K562 (cell line): ENCODE measurements around the gene WIPF3. TPM values are rescaled to one million over a fixed set of nuclear protein-coding genes. Genes with fewer than 3 reads are reported as not detected.

Experiments used
- ATF6 ChIP-seq: sonication (generic); formaldehyde crosslinking; IDR thresholded peaks from 2 replicates; pipeline ENCODE4 v1.4.0; 2020; ENCODE audit warnings: mild to moderate bottlenecking, missing genetic modification reagents
- CEBPB ChIP-seq: fragments of 450-650 bp; IDR thresholded peaks from 2 replicates; pipeline ENCODE4 v1.6.1; 2016; ENCODE audit warnings: missing genetic modification characterization, missing compliant biosample characterization
- CTCF ChIP-seq, 3 experiments: IDR thresholded peaks in 2 of 3; conservative IDR thresholded peaks in 1 of 3; 2 replicates each; pipeline ENCODE4 v1.5.1; 2011 to 2012; ENCODE audit warnings: low read length in 3 of 3, mild to moderate bottlenecking in 3 of 3, control low read depth in 2 of 3, improper control_type of control experiment in 1 of 3, inconsistent platforms in 1 of 3, low read depth in 1 of 3, mixed read lengths in 1 of 3, moderate library complexity in 1 of 3; ENCODE audit not compliant: insufficient read depth in 2 of 3
- ETV1 ChIP-seq: fragments of 450-650 bp; conservative IDR thresholded peaks from 2 replicates; pipeline ENCODE4 v1.6.1; 2016; ENCODE audit warnings: missing genetic modification characterization, control low read depth, low read depth, missing compliant biosample characterization
- HEY1 ChIP-seq: fragments of 250-450 bp; sonication (Bioruptor Pico); IDR thresholded peaks from 2 replicates; pipeline ENCODE4 v1.5.0; 2020; ENCODE audit warnings: mild to moderate bottlenecking, moderate library complexity, borderline replicate concordance
- MCM3 ChIP-seq: fragments of 450-650 bp; IDR thresholded peaks from 2 replicates; pipeline ENCODE4 v1.6.1; 2016
- MLX ChIP-seq, 2 experiments: fragments of 450-650 bp in 1 of 2; sonication (generic) in 1 of 2; formaldehyde crosslinking; conservative IDR thresholded peaks; 2 replicates each; pipeline versions ENCODE4 v1.4.0 to v1.8.1; 2020 to 2022; ENCODE audit warnings: mild to moderate bottlenecking in 1 of 2, missing genetic modification reagents in 1 of 2
- RERE ChIP-seq: sonication (generic); formaldehyde crosslinking; IDR thresholded peaks from 2 replicates; pipeline ENCODE4 v1.8.0; 2023; ENCODE audit warnings: missing genetic modification reagents, mild to moderate bottlenecking, borderline replicate concordance
- TAF7 ChIP-seq: fragments of 450-650 bp; IDR thresholded peaks from 2 replicates; pipeline ENCODE4 v1.6.1; 2016; ENCODE audit warnings: missing genetic modification characterization, missing compliant biosample characterization
- USF2 ChIP-seq: sonication (generic); formaldehyde crosslinking; IDR thresholded peaks from 2 replicates; pipeline ENCODE4 v1.5.0; 2020; ENCODE audit warnings: missing genetic modification reagents
- ZEB2 ChIP-seq: fragments of 450-650 bp; IDR thresholded peaks from 2 replicates; pipeline ENCODE4 v1.6.1; 2016
- ZNF764 ChIP-seq: fragments of 250-450 bp; sonication (Bioruptor Pico); IDR thresholded peaks from 2 replicates; pipeline ENCODE4 v1.4.0; 2020; ENCODE audit warnings: low read depth, mild to moderate bottlenecking, moderate library complexity
- polyA plus RNA-seq, 8 experiments: library from polyadenylated mRNA; depleted of rRNA in 4 of 8; stranded (reverse) in 5 of 8; unstranded in 3 of 8; fragments of >200 nt; fragmentation: Nextera tagmentation in 2 of 8; fragmentation: Illumina TruSeq in 1 of 8; extraction: Ambion mirVana in 2 of 8; extraction: Trizol in 1 of 8; gene quantifications; 2 replicates each; pipeline versions ENCODE4 v1.2.1 to v1.2.3, GENCODE V29; 2011 to 2014; ENCODE audit warnings: inconsistent platforms in 1 of 8, missing spikeins in 1 of 8
- total RNA-seq, 7 experiments: library from RNA; depleted of rRNA in 6 of 7; stranded (reverse); fragments of >200 nt in 6 of 7; fragmentation: Illumina TruSeq in 2 of 7; extraction: Trizol in 2 of 7; gene quantifications; 2 replicates each; pipeline versions ENCODE4 v1.2.1 to v1.2.3, GENCODE V29; 2011 to 2021; ENCODE audit warnings: low replicate concordance in 1 of 7

WIPF3 gene
- total and polyA plus RNA-seq, 9 of the 15 experiments (the other 6 are each of a cell fraction or from before 2014, with no cell fraction given): 0.18 to 3.2 (median 1.7) TPM

- TF ChIP-seq ETV1 (0 out of 2 replicates have a peak, but pooled peaks have one; percentile 12), HEY1 (no peak), TAF7 (tag) (no peak), ZNF764 (CRISPR knock-in tag) (no peak), ATF6 (CRISPR knock-in tag) (no peak), MLX (CRISPR knock-in tag; conservative IDR thresholded peaks at IDR 0.05) (no peak), USF2 (CRISPR knock-in tag) (no peak), CTCF (IDR thresholded peaks at IDR 0.05 in 2 of 3, conservative IDR thresholded peaks at IDR 0.05 in 1 of 3; ENCODE audit: insufficient read depth in 2 of 3, low read depth in 1 of 3, low read length in 3 of 3) (peak; percentile 91 to 93 (median 91)), CEBPB (tag) (no peak), ZEB2 (no peak), RERE (CRISPR knock-in tag) (no peak), MCM3 (no peak)
Observed at GRCh38 chr7:29921404-29922010, 115.2 kb downstream of the WIPF3 start (continued).
